ENCODE results near the gene TFDP1. TPM values are rescaled to one million over a fixed set of nuclear protein-coding genes. Genes with fewer than 3 reads are reported as not detected.

TFDP1 gene
- total and polyA plus RNA-seq, 8 donors: 27.3 to 207 (median 56.3) TPM

GRCh38 chr13:113607889-113608635 is 23.5 kb downstream of the TFDP1 start:
- H3K4me3 ChIP-seq: no peak overlapping the region
- H3K27ac ChIP-seq: peak overlapping the region in 2 of 5 donors; percentile 8 to 68
- H3K36me3 ChIP-seq: peaks cover 4 to 76% (median 55%) of the 10 kb centered on the region in 4 donors
- no peak for DNase-seq
- H3K4me1 ChIP-seq: peaks cover 0 to 19% (median 9%) of the 10 kb centered on the region in 4 donors
- 79 to 88% (median 83%) methylated on average over 9 to 25 of the region's 25 CpGs for WGBS, 5 donors
- TF ChIP-seq EP300 (IDR thresholded peaks at IDR 0.05): no peak
- no peak for TF ChIP-seq CTCF (IDR thresholded peaks at IDR 0.05)
- TF ChIP-seq POLR2A (IDR thresholded peaks at IDR 0.05): no peak
- no peak for TF ChIP-seq POLR2AphosphoS5 (IDR thresholded peaks at IDR 0.05)
- H3K9me3 ChIP-seq: no peaks in the 10 kb centered on the region
- intact Hi-C loops (cut with DNase I; ENCODE audit: low total_unique reads): no loop called here
- no peaks in the 10 kb centered on the region for H3K27me3 ChIP-seq

- TF ChIP-seq POLR2AphosphoS5 (IDR thresholded peaks at IDR 0.05): no peak
- TF ChIP-seq EP300 (IDR thresholded peaks at IDR 0.05): no peak
- TF ChIP-seq POLR2A (IDR thresholded peaks at IDR 0.05): no peak
- TF ChIP-seq CTCF (IDR thresholded peaks at IDR 0.05): no peak
- no peak for DNase-seq
Measured at GRCh38 chr13:113608967-113609533, 24.5 kb downstream of the TFDP1 start.

GRCh38 chr13:113609616-113610015 is 25.1 kb downstream of the TFDP1 start:
- H3K27me3 ChIP-seq: no peaks in the 10 kb centered on the region
- TF ChIP-seq POLR2A (IDR thresholded peaks at IDR 0.05) (no peak), EP300 (IDR thresholded peaks at IDR 0.05) (no peak), POLR2AphosphoS5 (IDR thresholded peaks at IDR 0.05) (no peak), CTCF (IDR thresholded peaks at IDR 0.05) (no peak)
- no peak for DNase-seq
- no peaks in the 10 kb centered on the region for H3K9me3 ChIP-seq
- H3K4me3 ChIP-seq: no peak overlapping the region
- H3K4me1 ChIP-seq: peaks cover 0 to 19% (median 9%) of the 10 kb centered on the region in 4 donors
- intact Hi-C loops (cut with DNase I; ENCODE audit: low total_unique reads): no loop called here
- 88 to 93% (median 91%) methylated on average over 9 to 13 of the region's 13 CpGs for WGBS, 5 donors
- peaks cover 4 to 81% (median 57%) of the 10 kb centered on the region in 4 donors for H3K36me3 ChIP-seq
- no peak overlapping the region for H3K27ac ChIP-seq

More at GRCh38 chr13:113608967-113609533, 24.5 kb downstream of the TFDP1 start:
- intact Hi-C loops (cut with DNase I; ENCODE audit: low total_unique reads): no loop called here
- peaks cover 0 to 19% (median 9%) of the 10 kb centered on the region in 4 donors for H3K4me1 ChIP-seq
- no peak overlapping the region for H3K27ac ChIP-seq
- H3K36me3 ChIP-seq: peaks cover 4 to 76% (median 55%) of the 10 kb centered on the region in 4 donors
- no peaks in the 10 kb centered on the region for H3K27me3 ChIP-seq
- no peak overlapping the region for H3K4me3 ChIP-seq
- 91 to 95% (median 92%) methylated on average over 22 of the region's 22 CpGs for WGBS, 5 donors
- H3K9me3 ChIP-seq: no peaks in the 10 kb centered on the region

- WGBS, 5 donors: 93 to 97% (median 96%) methylated on average over 19 of the region's 19 CpGs
- TF ChIP-seq EP300 (IDR thresholded peaks at IDR 0.05): no peak
- no peak for TF ChIP-seq POLR2A (IDR thresholded peaks at IDR 0.05)
- no peak for TF ChIP-seq CTCF (IDR thresholded peaks at IDR 0.05)
- no peak for TF ChIP-seq POLR2AphosphoS5 (IDR thresholded peaks at IDR 0.05)
- intact Hi-C loops (cut with DNase I; ENCODE audit: low total_unique reads): no loop called here
Measured at GRCh38 chr13:113610266-113610665, 25.7 kb downstream of the TFDP1 start.

More at GRCh38 chr13:113610266-113610665, 25.7 kb downstream of the TFDP1 start:
- no peak for DNase-seq
- Histone ChIP-seq H3K4me3 (no peak overlapping the region), H3K9me3 (no peaks in the 10 kb centered on the region), H3K4me1 (peaks cover 0 to 19% (median 9%) of the 10 kb centered on the region in 4 donors), H3K36me3 (peaks cover 4 to 85% (median 60%) of the 10 kb centered on the region in 4 donors), H3K27me3 (no peaks in the 10 kb centered on the region), H3K27ac (no peak overlapping the region)
